NCI-H524 (cell line): Measurements from ENCODE around the gene SOX12.

Experiments used
- DNase-seq, 2 experiments: peaks; one replicate each; lab custom pipeline; 2025; lab: John Stamatoyannopoulos, UW

SOX12 gene

DNA sequence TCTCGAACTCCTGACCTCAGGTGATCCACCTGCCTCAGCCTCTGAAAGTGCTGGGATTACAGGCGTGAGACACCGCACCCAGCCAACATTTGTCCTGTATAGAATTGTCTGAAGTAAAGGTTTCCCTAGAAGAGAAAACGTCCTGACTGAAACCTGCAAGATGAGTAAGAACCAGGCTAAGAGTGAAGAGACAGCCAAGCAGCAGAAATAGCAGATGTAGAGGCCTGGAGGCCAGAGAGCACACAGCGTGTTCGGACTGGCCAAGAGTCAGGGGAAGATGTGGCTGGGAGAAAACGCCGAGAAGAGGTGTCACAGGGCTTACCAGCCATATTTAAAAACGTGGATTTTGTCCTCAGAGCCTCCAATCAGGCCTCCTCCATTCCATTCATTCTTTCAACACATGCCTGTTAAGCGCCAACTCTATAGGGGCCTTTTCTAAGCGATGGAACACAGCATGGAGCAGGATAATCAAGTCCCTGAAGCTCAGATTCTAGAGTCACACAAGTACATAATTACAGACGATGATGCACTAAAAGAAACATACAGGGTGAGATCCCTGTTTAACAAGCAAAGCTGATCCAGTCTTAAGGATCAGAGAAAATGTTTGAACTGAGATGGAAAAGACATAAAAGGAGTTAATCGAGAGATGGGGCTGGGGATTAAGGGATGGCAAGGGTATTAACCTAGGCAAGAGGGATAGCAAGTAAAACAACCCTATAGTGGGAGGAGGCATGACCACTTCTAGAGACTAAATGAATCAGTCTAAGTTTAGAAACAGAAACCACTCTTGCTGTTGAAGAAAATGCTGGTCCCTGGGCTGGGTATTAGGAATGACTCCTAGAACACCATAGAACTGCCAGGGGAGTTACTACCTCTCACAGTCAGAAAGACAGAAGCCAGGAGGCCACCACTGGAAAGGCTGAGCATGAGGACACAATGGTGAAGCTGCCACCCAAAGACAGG lies 23.2 kb upstream of the SOX12 start:
- no peak for DNase-seq

GRCh38 chr20:305745-306144 lies 19.6 kb upstream of the SOX12 start:
- DNase-seq: no peak

DNA sequence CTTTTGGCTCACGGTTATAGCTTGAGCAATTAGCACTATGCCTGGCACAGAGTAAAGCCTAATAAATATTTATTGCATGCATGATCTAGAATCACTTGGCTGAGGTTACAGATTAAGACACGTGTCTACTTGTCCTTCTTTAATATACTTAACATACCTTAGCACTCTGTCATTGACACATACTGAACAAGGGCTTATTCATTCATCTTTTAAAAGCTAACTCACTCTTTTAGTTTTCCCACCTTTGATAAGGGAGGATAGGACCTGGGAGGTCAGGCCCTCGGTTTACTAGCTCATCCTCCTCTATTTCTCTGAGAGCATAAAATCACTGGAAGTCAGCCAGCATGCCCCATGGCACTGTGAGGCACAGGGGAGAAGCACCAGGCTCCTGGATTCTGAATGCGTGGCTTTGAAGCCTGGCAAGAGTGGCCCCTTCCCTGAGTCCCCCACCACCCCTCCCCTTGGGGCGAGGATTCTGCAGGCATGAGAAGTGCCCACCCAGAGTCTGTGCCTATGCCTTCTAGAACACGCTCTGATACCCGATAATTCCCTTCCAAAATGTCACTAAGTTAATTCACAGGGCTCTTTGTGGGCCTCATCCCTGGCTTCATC lies 16.8 kb upstream of the SOX12 start:
- DNase-seq: no peak

DNA sequence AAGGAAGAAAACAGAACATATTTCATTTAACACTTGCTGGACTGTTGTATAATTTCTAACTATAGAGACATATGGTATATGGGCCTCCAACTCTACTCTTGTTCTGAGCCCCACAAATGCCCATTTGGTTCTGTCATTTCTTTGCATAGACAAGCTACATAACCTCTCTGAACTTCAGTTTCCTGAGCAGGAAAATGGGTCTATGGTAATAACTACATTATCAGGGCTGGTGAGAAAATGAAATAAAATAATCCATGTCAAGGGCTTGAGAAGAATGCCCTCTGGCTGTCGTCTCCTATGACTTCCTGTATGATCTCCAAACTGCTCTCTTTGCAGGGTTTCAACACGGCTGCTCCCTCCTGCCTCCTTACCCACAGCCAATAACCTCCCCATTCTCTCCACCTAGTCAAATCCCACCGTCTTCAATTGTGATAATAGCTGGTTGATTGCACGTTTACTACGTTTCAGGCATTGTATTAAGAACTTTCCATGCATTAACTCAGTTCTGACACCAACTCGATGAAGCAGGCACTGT lies 16.0 kb upstream of the SOX12 start:
- DNase-seq: peak in 1 of 2 experiments; percentile 49

- DNase-seq: peak; percentile 100
Observed at GRCh38 chr20:309841-310644, 15.3 kb upstream of the SOX12 start.

- DNase-seq: no peak
Observed at GRCh38 chr20:310645-311044, 14.7 kb upstream of the SOX12 start.

DNA sequence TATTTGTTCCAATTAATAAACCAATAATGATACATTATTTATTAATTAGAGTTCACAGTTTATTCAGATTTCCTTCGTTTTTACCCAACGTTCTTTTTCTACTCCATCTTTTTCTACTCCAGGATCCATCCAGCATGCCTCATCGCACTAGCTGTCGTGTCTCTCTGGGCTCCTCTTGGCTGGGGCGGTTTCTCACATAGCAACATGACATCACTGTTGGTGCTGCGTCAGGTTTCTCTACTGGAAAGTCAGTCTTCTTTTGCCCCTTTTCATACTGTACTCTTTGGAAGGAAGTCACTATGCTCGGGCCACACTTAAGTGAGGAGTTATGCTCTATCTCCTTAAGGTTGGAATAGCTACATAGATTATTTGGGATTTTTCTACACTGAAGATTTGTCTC lies 13.7 kb upstream of the SOX12 start:
- no peak for DNase-seq

DNA sequence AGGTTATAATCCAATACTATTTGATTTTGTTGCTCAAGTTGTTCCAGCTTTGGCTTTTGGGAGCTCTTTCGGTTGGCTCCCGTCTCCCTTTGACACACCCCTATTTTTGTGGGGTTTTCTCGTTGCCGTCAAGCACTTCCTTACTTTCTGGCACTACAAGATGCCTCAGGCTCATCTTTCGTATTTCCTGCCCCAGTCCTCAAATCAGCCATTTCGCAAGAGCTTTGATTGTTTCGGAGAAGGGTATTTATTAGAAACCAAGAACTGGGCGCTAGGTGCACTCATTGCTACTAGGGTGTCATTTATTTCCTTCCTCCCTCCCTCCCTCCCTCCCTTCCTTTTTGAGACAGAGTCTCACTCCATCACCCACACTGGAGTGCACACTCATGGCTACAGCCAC lies 13.3 kb upstream of the SOX12 start:
- no peak for DNase-seq

DNA sequence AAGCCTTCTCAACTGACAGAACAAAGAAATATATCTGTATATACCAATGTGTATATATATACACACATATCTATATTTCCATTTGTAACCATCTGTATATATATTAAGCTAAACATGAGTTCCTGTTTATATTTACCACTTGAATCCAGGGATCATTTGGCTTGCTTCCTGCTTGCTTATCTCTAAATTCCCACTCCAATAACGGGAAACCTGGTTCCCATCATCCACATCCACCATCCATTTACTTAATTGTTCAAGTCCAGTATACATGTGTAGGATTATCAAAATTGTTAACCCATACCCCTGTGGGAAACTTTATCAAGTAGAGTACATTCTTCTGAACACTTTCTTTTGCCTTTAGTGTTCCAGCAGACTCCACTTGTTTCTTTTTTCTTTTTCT lies 12.5 kb upstream of the SOX12 start:
- DNase-seq: no peak

DNA sequence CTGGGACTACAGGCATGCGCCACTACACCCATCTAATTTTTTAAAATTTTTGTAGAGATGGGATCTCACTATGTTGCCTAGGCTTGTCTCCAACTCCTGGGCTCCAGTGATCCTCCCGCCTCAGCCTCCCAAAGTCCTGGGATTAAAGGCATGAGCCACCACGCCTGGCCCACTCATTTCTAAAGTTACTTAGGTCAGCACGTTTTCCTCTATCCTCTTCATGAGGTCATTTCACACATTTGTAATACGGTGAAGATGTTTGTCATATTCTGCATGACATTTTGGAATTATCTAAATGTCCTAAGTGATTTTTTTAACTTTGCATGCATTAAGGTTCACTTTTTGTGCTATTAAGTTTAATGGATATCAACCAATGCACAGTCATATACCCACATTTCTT lies 11.9 kb upstream of the SOX12 start:
- no peak for DNase-seq

DNA sequence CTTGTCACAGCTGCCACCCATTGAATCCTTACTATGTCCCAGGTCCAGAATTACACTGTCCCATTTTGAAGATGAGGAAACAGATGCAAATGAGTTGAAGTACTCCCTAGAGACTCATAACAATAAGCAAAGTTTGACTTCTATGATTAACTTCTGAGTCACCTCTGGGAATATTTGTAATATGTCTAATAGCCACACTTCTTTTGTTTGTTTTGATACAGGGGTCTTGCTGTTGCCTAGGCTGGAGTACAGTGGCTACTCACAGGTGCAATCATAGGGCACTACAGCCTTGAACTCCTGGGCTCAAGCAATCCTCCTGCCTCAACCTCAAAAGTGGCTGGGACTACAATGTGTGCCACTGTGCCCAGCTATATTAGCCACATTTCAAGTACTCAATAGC lies 11.4 kb upstream of the SOX12 start:
- no peak for DNase-seq

DNA sequence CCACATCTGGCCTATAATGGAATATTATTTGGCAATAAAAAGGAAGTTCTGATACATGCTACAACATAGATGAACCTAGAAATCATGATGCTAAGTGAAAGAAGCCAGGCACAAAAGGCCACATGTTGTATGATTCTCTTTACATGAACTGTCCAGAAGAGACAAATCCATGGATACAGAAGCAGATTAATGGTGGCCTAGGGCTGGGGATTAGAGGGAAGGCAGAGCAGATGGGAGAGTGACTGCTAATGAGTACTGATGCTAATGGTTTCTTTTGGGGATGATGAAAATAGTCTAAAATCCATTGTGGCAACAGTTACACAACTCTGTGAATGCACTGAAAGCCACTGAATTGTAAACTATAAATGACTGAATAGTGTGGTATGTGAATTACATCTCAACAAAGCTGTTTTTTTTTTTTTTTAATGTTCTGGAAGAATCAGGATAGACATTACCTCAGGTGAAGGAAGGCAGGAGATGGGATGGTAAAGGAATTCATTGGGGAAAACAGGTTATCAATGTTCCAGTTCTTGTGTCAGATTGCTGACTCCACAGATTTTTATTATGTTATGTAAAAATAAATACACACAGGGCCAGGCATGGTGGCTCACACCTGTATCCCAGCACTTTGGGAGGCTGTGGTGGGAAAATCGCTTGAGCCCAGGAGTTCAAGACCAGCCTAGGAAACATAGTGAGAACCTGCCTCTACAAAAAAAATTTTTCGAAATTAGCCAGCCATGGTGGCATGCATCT lies 8.9 kb upstream of the SOX12 start:
- DNase-seq: peak; percentile 20 to 48

GRCh38 chr20:324177-325044 lies 941 bp upstream of the SOX12 start:
- peak; percentile 93 to 98 for DNase-seq

GRCh38 chr20:325889-326644 lies 715 bp downstream of the SOX12 start:
- peak; percentile 81 to 83 for DNase-seq

DNA sequence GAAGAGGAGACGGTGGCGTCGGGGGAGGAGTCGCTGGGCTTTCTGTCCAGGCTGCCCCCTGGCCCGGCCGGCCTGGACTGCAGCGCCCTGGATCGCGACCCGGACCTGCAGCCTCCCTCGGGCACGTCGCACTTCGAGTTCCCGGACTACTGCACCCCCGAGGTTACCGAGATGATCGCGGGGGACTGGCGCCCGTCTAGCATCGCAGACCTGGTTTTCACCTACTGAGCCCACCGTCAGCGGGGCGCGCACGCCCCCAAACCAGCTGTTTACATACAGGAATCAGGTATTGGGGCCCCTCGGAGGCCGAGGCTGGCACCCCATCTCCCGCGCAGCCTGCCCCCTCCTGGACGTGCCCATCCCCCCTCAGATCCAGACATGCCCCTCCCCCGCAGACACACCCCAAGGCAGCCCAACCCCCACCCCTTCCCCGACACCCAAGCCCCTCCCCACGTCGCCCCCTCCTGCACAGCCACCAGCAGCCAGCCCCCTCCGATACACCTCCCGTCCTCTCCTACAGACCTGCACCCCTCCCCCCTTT lies 1.4 kb downstream of the SOX12 start:
- peak in 1 of 2 experiments; percentile 67 for DNase-seq

DNA sequence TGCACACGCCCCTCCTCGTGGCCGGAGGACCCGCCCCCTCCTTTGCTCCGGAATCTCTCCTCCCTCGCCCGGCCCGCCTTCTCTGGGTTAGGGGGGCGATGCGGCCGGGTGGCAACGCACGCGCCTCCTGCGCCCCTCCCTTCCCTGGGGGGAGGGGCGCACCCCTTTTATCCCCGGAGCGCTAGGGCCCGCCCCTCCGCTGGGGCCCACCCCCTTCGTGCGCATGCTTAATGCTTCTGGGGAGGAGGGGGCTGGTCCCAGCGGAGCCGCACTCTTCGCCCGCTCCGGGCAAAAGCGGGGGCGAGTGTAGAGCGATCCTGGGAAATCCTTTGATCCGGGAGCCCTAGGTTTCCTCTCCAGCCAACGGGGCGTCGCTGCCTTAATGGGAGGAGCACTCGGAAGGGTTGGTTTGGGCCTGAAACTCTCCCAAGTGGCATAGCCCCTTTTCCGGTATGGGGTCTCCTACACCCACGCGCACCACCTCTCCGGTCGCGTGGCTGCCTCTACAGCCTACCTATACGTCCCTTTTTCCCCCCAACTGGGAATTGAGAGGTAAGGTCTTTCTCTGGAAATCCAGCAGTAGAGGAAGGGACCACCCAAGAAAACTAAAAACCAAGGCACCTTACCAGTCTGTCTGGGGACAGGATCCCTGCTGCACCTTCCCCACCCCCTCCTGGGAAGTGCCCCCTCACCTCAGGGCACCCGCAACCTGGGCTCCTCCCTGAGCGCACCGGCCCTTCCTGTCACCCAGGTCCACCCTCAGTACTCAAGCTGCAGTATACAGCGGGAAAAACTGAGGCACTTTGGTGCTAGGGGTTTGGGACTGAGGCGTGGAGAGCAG lies 2.1 kb downstream of the SOX12 start:
- peak; percentile 97 for DNase-seq

DNA sequence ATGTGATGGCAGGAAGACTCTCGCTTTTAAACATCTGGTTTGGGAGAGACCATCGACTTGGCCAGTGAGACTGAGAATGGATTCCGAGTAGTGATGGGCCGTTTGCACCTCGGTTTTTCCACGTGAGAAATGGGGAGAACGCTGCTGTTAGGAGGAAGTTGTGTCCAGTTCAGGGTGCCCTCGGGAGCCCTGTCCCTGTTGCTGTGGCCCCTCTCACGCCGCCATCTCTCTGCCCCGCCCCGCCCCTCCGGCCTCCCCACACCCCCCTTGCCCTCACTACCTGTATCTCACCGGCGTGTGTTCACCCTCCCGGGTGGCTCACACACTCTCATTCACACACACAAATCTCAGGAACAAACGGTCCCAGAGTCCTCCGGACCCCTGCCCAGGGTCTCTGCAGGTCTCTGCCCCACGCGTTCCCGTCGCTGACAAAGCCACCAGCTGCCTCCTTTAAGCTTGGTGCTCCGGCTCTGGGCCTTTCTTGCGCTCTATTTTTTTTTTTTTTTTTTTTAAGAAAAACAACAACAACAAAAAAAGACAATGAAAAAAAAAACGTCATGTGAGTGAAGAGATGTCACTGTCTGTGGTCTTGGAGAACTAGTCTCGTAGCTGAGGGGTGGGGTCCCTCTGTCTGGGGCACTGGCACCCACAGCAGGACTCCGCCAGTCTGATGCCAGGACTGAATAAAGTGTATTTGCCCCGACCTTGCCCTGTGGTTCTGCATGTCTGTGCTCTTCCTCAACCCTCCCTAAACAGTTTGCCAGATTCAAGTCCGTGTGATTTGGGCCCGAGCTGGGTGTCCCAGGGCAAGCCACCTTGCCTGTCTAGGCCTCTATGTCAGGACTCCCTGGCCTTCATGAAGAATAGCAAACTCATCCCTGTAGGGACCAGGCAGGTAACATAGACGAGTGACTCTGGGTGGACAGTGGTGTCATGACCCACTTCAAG lies 2.9 kb downstream of the SOX12 start:
- DNase-seq: no peak
